Lung (tissue), 12 donors: ENCODE data around the gene MKLN1. TPM values are rescaled to one million over a fixed set of nuclear protein-coding genes. Genes with fewer than 3 reads are reported as not detected.
A peak's percentile ranks its signal among the peaks of the same experiment; 100 is the strongest.

Experiments
- ATAC-seq: fragments of 200-7000 bp; cut with Tn5 transposase; one replicate; pipeline ENCODE4 v1.9.1; 2020; ENCODE audit warnings: moderate number of reproducible peaks; ENCODE audit not compliant: insufficient read depth, low FRiP score
- DNase-seq, 3 donors: peaks; one replicate each; pipeline ENCODE4 v3.0.0-alpha.2; 2013 to 2017
- H3K27ac ChIP-seq, 2 donors: one replicate each; pipeline ENCODE4 v1.5.1; 2013; ENCODE audit warnings: mild to moderate bottlenecking in 2 of 2, moderate library complexity in 2 of 2, control low read depth in 1 of 2, inconsistent platforms in 1 of 2, low read depth in 1 of 2, low read length in 1 of 2
- H3K27me3 ChIP-seq, 3 donors: one replicate each; pipeline ENCODE4 v1.5.1; 2013; ENCODE audit warnings: low read length in 2 of 3; ENCODE audit not compliant: control insufficient read depth in 3 of 3, insufficient read depth in 3 of 3
- H3K36me3 ChIP-seq, 4 donors: one replicate each; pipeline ENCODE4 v1.5.1; 2013; ENCODE audit warnings: low read length in 4 of 4, mild to moderate bottlenecking in 1 of 4, moderate library complexity in 1 of 4; ENCODE audit not compliant: control insufficient read depth in 4 of 4, insufficient read depth in 4 of 4
- H3K4me1 ChIP-seq, 5 donors: one replicate each; pipeline ENCODE4 v1.5.1; 2013; ENCODE audit warnings: low read length in 5 of 5, mild to moderate bottlenecking in 2 of 5, moderate library complexity in 1 of 5; ENCODE audit not compliant: control insufficient read depth in 5 of 5, insufficient read depth in 5 of 5
- H3K4me3 ChIP-seq: one replicate; pipeline ENCODE4 v1.5.1; 2013; ENCODE audit warnings: mild to moderate bottlenecking, control low read depth, moderate library complexity
- H3K9ac ChIP-seq, 2 donors: one replicate each; pipeline ENCODE4 v1.5.1; 2013; ENCODE audit warnings: low read length in 2 of 2, control low read depth in 1 of 2; ENCODE audit not compliant: insufficient read depth in 1 of 2
- H3K9me3 ChIP-seq, 4 donors: one replicate each; pipeline ENCODE4 v1.5.1; 2013; ENCODE audit warnings: low read length in 3 of 4, mild to moderate bottlenecking in 1 of 4, moderate library complexity in 1 of 4; ENCODE audit not compliant: control insufficient read depth in 4 of 4, insufficient read depth in 3 of 4
- WGBS, 2 donors: extraction: QIAGEN DNeasy Blood & Tissue Kit; methylation state at CpG; one replicate each; pipeline ENCODE4 v1.1.7; 2013; 5-methylcytosine and 5-hydroxymethylcytosine counted together
- polyA plus RNA-seq, 2 donors: library from polyadenylated mRNA; stranded (reverse); fragments of 200-250 nt; gene quantifications; one replicate each; pipeline ENCODE4 v1.2.1, GENCODE V29; 2013
- total RNA-seq, 2 donors: library from RNA; depleted of rRNA in 1 of 2; stranded (reverse); fragments of >200 nt in 1 of 2; gene quantifications; one replicate each; pipeline ENCODE4 v1.2.1, GENCODE V29; 2014 to 2021
- TF ChIP-seq, protein P1 (sequence below): IDR thresholded peaks from 2 replicates; pipeline ENCODE4 v1.5.1; 2012; ENCODE audit warnings: mild to moderate bottlenecking; ENCODE audit errors: control extremely low read depth, extremely low read depth
- donor health status: control.
- donor health status: control.
- donor health status: Bipolar disorder and iron deficiency.
- donor health status: healthy.
- donor health status: DM: yes; HTN: yes; CAD: no.

The MKLN1 gene
- total and polyA plus RNA-seq, 4 donors: 11.6 to 135 (median 27.4) TPM

- 61 to 66% methylated on average over 16 of the region's 16 CpGs for WGBS, 2 donors
- ATAC-seq (no peak), DNase-seq (peak; percentile 47 to 65 (median 49))
- Histone ChIP-seq H3K4me1 (peaks cover 0 to 15% (median 0%) of the 10 kb centered on the region in 5 donors), H3K4me3 (no peak overlapping the region), H3K27me3 (no peaks in the 10 kb centered on the region), H3K9me3 (no peaks in the 10 kb centered on the region), H3K27ac (peak overlapping the region; percentile 38 to 59), H3K36me3 (no peaks in the 10 kb centered on the region), H3K9ac (no peak overlapping the region)
- TF ChIP-seq, protein P1, sequence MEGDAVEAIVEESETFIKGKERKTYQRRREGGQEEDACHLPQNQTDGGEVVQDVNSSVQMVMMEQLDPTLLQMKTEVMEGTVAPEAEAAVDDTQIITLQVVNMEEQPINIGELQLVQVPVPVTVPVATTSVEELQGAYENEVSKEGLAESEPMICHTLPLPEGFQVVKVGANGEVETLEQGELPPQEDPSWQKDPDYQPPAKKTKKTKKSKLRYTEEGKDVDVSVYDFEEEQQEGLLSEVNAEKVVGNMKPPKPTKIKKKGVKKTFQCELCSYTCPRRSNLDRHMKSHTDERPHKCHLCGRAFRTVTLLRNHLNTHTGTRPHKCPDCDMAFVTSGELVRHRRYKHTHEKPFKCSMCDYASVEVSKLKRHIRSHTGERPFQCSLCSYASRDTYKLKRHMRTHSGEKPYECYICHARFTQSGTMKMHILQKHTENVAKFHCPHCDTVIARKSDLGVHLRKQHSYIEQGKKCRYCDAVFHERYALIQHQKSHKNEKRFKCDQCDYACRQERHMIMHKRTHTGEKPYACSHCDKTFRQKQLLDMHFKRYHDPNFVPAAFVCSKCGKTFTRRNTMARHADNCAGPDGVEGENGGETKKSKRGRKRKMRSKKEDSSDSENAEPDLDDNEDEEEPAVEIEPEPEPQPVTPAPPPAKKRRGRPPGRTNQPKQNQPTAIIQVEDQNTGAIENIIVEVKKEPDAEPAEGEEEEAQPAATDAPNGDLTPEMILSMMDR: no peak
Observed at GRCh38 chr7:131544449-131545301, 217.0 kb downstream of the MKLN1 start.

DNA sequence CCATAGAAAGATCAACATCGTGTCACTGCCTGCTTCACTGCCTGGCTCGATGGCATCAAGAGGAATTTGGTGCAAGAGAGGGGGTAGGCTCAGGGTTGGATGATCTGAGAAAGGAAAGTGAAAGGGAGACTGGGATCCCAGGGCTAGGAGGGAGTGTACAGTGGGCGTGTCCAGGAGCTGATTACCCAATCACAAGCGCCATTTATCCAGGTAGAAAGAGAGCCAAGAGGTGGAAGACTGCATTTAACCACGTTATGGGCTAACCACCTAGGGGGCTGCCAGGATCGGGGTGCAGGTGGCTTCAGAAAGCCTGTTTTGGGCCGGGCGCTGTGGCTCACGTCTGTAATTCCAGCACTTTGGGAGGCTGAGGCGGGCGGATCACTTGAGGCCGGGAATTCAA lies 218.4 kb downstream of the MKLN1 start:
- H3K9me3 ChIP-seq: no peaks in the 10 kb centered on the region
- 75 to 85% methylated on average over 12 of the region's 12 CpGs for WGBS, 2 donors
- ATAC-seq (peak; percentile 62), DNase-seq (no peak)
- TF ChIP-seq, protein P1: no peak
- H3K36me3 ChIP-seq: peaks cover 0 to under 1% (median 0%) of the 10 kb centered on the region in 4 donors
- H3K27ac ChIP-seq: peak overlapping the region; percentile 11 to 68
- H3K9ac ChIP-seq: no peak overlapping the region
- peaks cover 0 to 10% (median 0%) of the 10 kb centered on the region in 5 donors for H3K4me1 ChIP-seq
- no peaks in the 10 kb centered on the region for H3K27me3 ChIP-seq
- no peak overlapping the region for H3K4me3 ChIP-seq

Other genes with a start within 250 kb of the MKLN1 start
- 100 to 1,000 TPM in 1 of 2 donors, 10 to 100 TPM in 1; 71.2 to 133 TPM for gene PODXL, start 228.8 kb downstream of the MKLN1 start, total RNA-seq
- 10 to 100 TPM; 24.3 to 44.0 TPM for gene PODXL, start 228.8 kb downstream of the MKLN1 start, polyA plus RNA-seq